Measurements from ENCODE around the gene CFDP1. TPM values are rescaled to one million over a fixed set of nuclear protein-coding genes. Genes with fewer than 3 reads are reported as not detected.
A peak's percentile ranks its signal among the peaks of the same experiment; 100 is the strongest.

CFDP1 gene
- 10 to 100 TPM; 32.8 to 55.8 (median 45.7) TPM for total RNA-seq

- Histone ChIP-seq H3K9me3 (no peaks in the 10 kb centered on the region), H3K36me3 (peaks cover 0 to 2% (median 0%) of the 10 kb centered on the region in 3 donors), H3K4me1 (peaks cover 0 to 39% (median 13%) of the 10 kb centered on the region in 3 donors), H3K27me3 (no peaks in the 10 kb centered on the region), H3K27ac (peak within 1 kb of the TSS; percentile 93 to 99 (median 96)), H3K4me3 (peak within 1 kb of the TSS; percentile 70 to 97 (median 90))
- TF ChIP-seq POLR2A (IDR thresholded peaks at IDR 0.05) (peak in 3 of 4 donors; percentile 2 to 72 (median 54)), CTCF (IDR thresholded peaks at IDR 0.05) (peak in 2 of 6 experiments; percentile 5 to 47)
- intact Hi-C loops (cut with DNase I), result no loop called here
- 0 to 1% methylated on average over 24 to 33 of the region's 85 CpGs for WGBS, 2 donors
- peak; percentile 77 for DNase-seq
Measured at GRCh38 chr16:75432828-75433731, at the start of gene CFDP1. CFDP1 (minus strand) TSS chr16:75433503; CDS start chr16:75433352, 151 bp downstream.

- H3K4me3 ChIP-seq, result no peak overlapping the region
- no peaks in the 10 kb centered on the region for H3K36me3 ChIP-seq
- no peaks in the 10 kb centered on the region for H3K27me3 ChIP-seq
- WGBS, 2 donors, result 61 to 87% methylated on average over 5 to 9 of the region's 14 CpGs
- no peak for TF ChIP-seq POLR2A (IDR thresholded peaks at IDR 0.05)
- TF ChIP-seq CTCF (IDR thresholded peaks at IDR 0.05), result no peak
- no peak for DNase-seq
- H3K9me3 ChIP-seq, result no peaks in the 10 kb centered on the region
- intact Hi-C loops (cut with DNase I), result no loop called here
- H3K4me1 ChIP-seq, result peaks cover 4 to 52% (median 10%) of the 10 kb centered on the region in 3 donors
- H3K27ac ChIP-seq, result peak overlapping the region in 3 of 4 donors; percentile 71 to 82 (median 76)
Measured at GRCh38 chr16:75482434-75483205, 49.3 kb upstream of the CFDP1 start.

GRCh38 chr16:75481475-75481874 lies 48.2 kb upstream of the CFDP1 start:
- H3K4me3 ChIP-seq, result no peak overlapping the region
- H3K27me3 ChIP-seq, result no peaks in the 10 kb centered on the region
- intact Hi-C loops (cut with DNase I), result no loop called here
- no peaks in the 10 kb centered on the region for H3K36me3 ChIP-seq
- H3K4me1 ChIP-seq, result peaks cover 4 to 47% (median 10%) of the 10 kb centered on the region in 3 donors
- no peak overlapping the region for H3K27ac ChIP-seq
- no peaks in the 10 kb centered on the region for H3K9me3 ChIP-seq
- no peak for TF ChIP-seq POLR2A (IDR thresholded peaks at IDR 0.05)
- TF ChIP-seq CTCF (IDR thresholded peaks at IDR 0.05), result no peak
- DNase-seq, result no peak
- WGBS, 2 donors, result 81 to 82% methylated on average over 7 of the region's 7 CpGs

GRCh38 chr16:75479421-75479990 lies 46.2 kb upstream of the CFDP1 start:
- H3K27me3 ChIP-seq, result no peaks in the 10 kb centered on the region
- H3K36me3 ChIP-seq, result no peaks in the 10 kb centered on the region
- intact Hi-C loops (cut with DNase I), result loop anchor here (10.0 kb wide), 1 partner anchor 275 kb away; no protein-coding TSS in a partner anchor
- DNase-seq, result no peak
- no peak for TF ChIP-seq POLR2A (IDR thresholded peaks at IDR 0.05)
- TF ChIP-seq CTCF (IDR thresholded peaks at IDR 0.05), result no peak
- H3K4me1 ChIP-seq, result peaks cover 0 to 32% (median 6%) of the 10 kb centered on the region in 3 donors
- no peak overlapping the region for H3K4me3 ChIP-seq
- no peaks in the 10 kb centered on the region for H3K9me3 ChIP-seq
- WGBS, 2 donors, result 95 to 98% methylated on average over 13 to 39 of the region's 47 CpGs
- no peak overlapping the region for H3K27ac ChIP-seq

All from esophagus squamous epithelium (tissue), 5 donors.